AG04450 (cell line): ENCODE measurements around the gene SDHA. TPM values are rescaled to one million over a fixed set of nuclear protein-coding genes. Genes with fewer than 3 reads are reported as not detected.
"Not testable (repeated sequence)": the region's sequence is repeated elsewhere in the genome, so short reads cannot be mapped to it uniquely, and the experiment has no call there.

Experiments
- CTCF ChIA-PET: fragments of 300-600, 350-600 bp; formaldehyde crosslinking; extraction: SDS; loops from one replicate; lab custom pipeline; 2022; ENCODE audit warnings: antibody characterized with exemption, inconsistent platforms; lab: Charles Lee
- POLR2A ChIA-PET: fragments of 350-600 bp; formaldehyde crosslinking; extraction: SDS; loops from one replicate; lab custom pipeline; 2021; ENCODE audit warnings: antibody characterized with exemption, inconsistent platforms; lab: Yijun Ruan, JAX
- DNase-seq: peaks from one replicate; pipeline ENCODE4 v3.0.0-alpha.2; 2011; ENCODE audit warnings: low read depth, low spot score
- H3K27ac ChIP-seq: one replicate; pipeline ENCODE4 v1.5.1; 2012; ENCODE audit warnings: low read depth, low read length, control low read depth
- H3K27me3 ChIP-seq: one replicate; pipeline ENCODE4 v1.6.0; 2012; ENCODE audit warnings: low read length; ENCODE audit not compliant: control insufficient read depth, insufficient read depth
- H3K4me3 ChIP-seq: 2 replicates; pipeline ENCODE4 v1.5.1; 2011; ENCODE audit warnings: mild to moderate bottlenecking, low read depth, low read length, control low read depth
- H3K9me3 ChIP-seq: 2 replicates; pipeline ENCODE4 v1.5.1; 2012; ENCODE audit warnings: low read length; ENCODE audit not compliant: control insufficient read depth, insufficient read depth
- CTCF ChIP-seq: IDR thresholded peaks from 2 replicates; pipeline ENCODE4 v1.5.1; 2011; ENCODE audit warnings: low read depth, low read length, control low read depth, inconsistent platforms
- polyA plus RNA-seq: library from polyadenylated mRNA; depleted of rRNA; stranded (reverse); fragments of >200 nt; gene quantifications from 2 replicates; pipeline ENCODE4 v1.2.3, GENCODE V29; 2011

The SDHA gene
- polyA plus RNA-seq, 1 experiment: 116 TPM

GRCh38 chr5:228886-229285, 10.8 kb downstream of the SDHA start:
- no peak for TF ChIP-seq CTCF

GRCh38 chr5:230711-231110, 12.6 kb downstream of the SDHA start:
- no peak overlapping the region for H3K4me3 ChIP-seq
- no peaks in the 10 kb centered on the region for H3K27me3 ChIP-seq
- POLR2A ChIA-PET: no interaction called here
- no peak for DNase-seq
- no peak overlapping the region for H3K27ac ChIP-seq
- TF ChIP-seq CTCF: no peak
- CTCF ChIA-PET: no interaction called here
- H3K9me3 ChIP-seq: no peaks in the 10 kb centered on the region

More at GRCh38 chr5:228886-229285, 10.8 kb downstream of the SDHA start:
- POLR2A ChIA-PET: no interaction called here
- Histone ChIP-seq H3K4me3 (no peak overlapping the region), H3K9me3 (no peaks in the 10 kb centered on the region), H3K27me3 (no peaks in the 10 kb centered on the region), H3K27ac (no peak overlapping the region)
- DNase-seq: no peak
- CTCF ChIA-PET: no interaction called here

- no peak overlapping the region for H3K4me3 ChIP-seq
- no peaks in the 10 kb centered on the region for H3K27me3 ChIP-seq
- TF ChIP-seq CTCF: no peak
- CTCF ChIA-PET: no interaction called here
- POLR2A ChIA-PET: no interaction called here
- no peak overlapping the region for H3K27ac ChIP-seq
- H3K9me3 ChIP-seq: no peaks in the 10 kb centered on the region
- no peak for DNase-seq
Measured at GRCh38 chr5:231661-232060, 13.5 kb downstream of the SDHA start.

- POLR2A ChIA-PET, DNase-seq, H3K9me3 ChIP-seq, H3K27me3 ChIP-seq, H3K4me3 ChIP-seq, H3K27ac ChIP-seq, CTCF ChIA-PET: not testable (repeated sequence)
Measured at GRCh38 chr5:233426-233825, 15.3 kb downstream of the SDHA start.

GRCh38 chr5:234450-234849, 16.3 kb downstream of the SDHA start:
- H3K27me3 ChIP-seq: no peaks in the 10 kb centered on the region
- H3K9me3 ChIP-seq: no peaks in the 10 kb centered on the region
- no peak for DNase-seq
- no peak for TF ChIP-seq CTCF
- CTCF ChIA-PET: no interaction called here
- no peak overlapping the region for H3K4me3 ChIP-seq
- H3K27ac ChIP-seq: no peak overlapping the region
- POLR2A ChIA-PET: no interaction called here

GRCh38 chr5:235527-235926, 17.4 kb downstream of the SDHA start:
- H3K9me3 ChIP-seq, CTCF ChIA-PET, DNase-seq, H3K27ac ChIP-seq, POLR2A ChIA-PET, H3K27me3 ChIP-seq, H3K4me3 ChIP-seq: not testable (repeated sequence)

GRCh38 chr5:237931-238330, 19.8 kb downstream of the SDHA start:
- POLR2A ChIA-PET, DNase-seq, CTCF ChIA-PET, H3K9me3 ChIP-seq, H3K4me3 ChIP-seq, H3K27ac ChIP-seq, H3K27me3 ChIP-seq: not testable (repeated sequence)

- CTCF ChIA-PET, H3K27ac ChIP-seq, DNase-seq, POLR2A ChIA-PET, H3K27me3 ChIP-seq, H3K4me3 ChIP-seq, H3K9me3 ChIP-seq: not testable (repeated sequence)
Measured at GRCh38 chr5:240550-240949, 22.4 kb downstream of the SDHA start.

GRCh38 chr5:241045-241669, 23.0 kb downstream of the SDHA start:
- POLR2A ChIA-PET, H3K9me3 ChIP-seq, H3K4me3 ChIP-seq, DNase-seq, H3K27ac ChIP-seq, CTCF ChIA-PET, H3K27me3 ChIP-seq: not testable (repeated sequence)
